T1000 (cell line): Measurements from ENCODE around the gene FLT4.

ENCODE experiments used
- DNase-seq: peaks from one replicate; lab custom pipeline; 2025; ENCODE audit warnings: mixed read lengths; lab: John Stamatoyannopoulos, UW

FLT4 gene

DNA sequence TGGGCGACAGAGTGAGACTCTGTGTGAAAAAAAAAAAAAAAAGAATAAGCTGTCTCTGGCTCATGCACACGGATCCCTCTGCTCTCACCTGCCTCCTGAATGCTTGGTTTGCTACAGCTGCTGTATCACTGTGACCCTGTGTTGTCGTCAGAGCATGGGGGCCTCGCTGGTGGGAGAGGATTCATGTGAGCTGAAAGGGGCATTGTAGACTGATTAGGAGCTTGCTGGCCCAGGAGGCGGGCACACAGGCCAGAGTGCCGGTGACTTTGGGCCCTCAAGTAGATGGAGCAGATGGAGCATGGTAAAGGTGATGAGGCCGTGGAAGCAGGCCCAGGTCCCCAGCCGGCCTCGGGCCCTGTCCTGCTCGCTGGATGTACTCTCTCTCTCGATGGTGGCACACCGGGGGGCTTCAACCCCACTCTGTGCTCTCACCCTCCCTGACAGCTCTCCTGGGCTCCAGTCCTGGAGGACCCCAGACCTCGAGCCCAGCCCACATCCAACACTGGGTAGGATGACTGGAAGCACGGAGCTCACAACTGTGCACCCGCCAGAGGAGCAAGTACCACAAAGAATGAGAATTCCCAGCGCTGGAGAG, 7.1 kb downstream of the FLT4 start:
- DNase-seq = no peak

DNA sequence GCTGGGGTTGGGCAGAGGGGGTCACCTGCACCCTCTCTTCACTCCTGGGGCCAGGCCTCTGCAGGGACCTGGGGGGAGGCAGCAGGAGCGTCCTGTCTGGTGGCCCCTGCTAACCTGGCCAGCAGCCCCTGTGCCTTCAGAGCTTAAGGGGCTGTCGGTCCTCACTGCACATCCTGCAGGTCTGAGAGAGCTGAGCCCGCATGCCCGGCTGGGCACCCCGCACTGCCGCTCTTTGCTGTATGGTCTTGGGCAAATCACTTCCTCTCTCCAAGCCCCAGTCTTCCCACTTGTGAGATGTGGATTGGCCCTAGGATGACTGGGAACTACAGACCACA, 7.9 kb downstream of the FLT4 start:
- DNase-seq = no peak

DNA sequence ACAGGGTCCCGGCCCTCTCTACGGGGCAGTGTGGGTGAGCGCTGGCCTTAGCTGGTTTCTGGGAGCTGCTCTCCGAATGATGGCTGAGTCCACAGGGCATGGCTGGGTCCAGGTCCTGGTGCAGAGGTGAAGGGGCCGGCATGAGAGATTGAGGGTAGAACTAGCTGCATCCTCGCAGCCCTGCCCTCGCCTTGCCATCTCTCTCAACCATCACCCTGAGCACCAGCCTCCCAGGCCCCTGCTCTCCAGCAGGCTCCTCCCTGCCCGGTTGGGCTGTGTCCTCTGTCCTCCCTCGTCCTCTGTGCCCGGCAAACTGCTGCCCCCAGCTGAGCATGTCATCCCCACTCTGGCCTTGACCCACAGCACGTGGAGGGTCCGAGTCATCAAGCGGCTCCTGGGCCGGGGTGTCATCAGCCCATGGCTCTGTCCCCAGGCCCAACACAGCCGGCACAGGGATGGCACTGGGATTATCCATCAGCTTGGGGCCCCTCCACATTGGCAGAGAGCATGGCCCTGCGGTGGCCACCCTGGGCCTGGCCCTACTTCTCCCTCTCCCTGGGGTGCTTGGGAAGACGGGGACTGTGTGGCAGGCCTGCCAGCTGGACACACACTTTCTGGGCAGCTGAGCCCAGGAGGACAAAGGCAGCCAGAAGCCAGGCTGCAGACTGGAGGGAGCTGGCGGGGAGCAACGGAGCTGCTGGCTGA, 8.4 kb downstream of the FLT4 start:
- no peak for DNase-seq

DNA sequence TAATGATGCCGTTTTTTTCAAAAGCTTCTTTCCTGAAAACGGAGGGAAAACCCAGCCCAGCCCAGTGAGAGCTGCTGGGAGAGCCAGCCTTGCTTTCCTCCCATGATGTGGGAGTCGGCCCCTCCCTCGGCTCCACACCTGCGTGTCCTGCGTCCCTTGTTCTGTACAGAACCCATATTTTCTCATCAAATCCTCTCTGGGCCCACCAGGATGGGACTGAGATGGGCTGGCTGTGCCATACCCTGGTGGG, 8.9 kb downstream of the FLT4 start:
- no peak for DNase-seq

DNA sequence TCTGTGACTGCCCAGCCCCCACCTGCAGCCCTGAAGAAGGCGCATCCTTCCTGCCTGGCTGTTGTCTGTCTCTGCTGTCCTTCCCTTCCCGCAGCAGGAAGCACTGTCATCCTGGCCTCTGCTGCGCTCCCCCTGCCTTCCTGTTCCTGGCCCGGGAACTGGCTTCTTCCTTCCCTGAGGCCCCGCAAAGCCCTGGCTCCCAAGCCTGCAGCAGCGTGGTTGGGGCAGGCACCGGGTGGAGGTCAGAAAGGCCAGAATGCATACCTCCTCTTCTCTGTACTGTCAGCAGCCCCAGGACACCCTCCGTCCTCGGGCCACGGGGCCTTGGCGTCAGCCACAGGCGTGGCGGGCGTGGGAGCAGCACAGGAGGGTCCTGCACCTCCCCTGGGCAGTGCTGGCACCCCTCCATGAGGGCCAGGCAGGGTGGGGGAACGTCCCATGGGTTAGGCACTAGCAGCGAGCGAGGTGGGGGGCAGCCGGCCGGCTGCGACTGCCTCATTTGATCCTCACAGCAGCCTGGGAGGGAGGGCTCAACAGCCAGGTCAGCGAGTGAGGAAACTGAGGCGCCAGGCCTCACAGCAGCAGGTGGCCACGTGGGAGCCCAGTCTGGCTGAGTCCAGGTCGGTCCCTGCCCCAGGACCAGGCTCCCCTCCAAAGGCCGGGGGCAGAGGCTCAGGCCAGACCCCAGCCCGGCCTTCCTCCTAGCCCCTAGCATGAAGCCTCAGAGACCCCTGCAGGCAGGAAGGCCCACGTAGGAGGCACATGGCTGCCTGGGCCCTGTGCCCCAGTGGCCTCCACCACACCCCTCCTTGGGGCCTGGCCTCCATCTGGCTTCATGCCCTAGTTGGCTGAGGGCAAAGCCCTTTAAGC, 9.4 kb downstream of the FLT4 start:
- no peak for DNase-seq

DNA sequence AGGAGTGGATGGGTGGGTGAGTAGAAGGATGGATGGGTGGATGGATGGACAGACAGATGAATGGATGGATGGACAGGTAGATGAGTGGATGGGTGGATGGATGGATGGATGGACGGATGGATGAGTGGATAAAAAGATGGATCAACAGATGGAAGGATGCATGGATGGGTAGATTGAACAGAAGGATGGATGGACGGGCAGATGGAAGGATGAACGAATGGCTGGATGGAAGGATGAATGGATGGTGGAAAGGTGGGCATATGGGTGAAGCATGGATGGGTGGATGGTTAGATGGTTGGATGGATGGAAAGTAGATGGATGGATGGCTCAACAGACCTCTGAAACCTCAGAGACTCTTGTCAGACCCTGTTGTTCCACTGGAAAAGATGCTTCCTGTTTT, 10.1 kb downstream of the FLT4 start:
- no peak for DNase-seq

GRCh38 chr5:180637962-180638680, 11.3 kb downstream of the FLT4 start:
- no peak for DNase-seq

- peak; percentile 26 for DNase-seq
These were observed 12.9 kb downstream of the FLT4 start for GRCh38 chr5:180636403-180637075.

GRCh38 chr5:180636016-180636402, 13.4 kb downstream of the FLT4 start:
- no peak for DNase-seq

DNA sequence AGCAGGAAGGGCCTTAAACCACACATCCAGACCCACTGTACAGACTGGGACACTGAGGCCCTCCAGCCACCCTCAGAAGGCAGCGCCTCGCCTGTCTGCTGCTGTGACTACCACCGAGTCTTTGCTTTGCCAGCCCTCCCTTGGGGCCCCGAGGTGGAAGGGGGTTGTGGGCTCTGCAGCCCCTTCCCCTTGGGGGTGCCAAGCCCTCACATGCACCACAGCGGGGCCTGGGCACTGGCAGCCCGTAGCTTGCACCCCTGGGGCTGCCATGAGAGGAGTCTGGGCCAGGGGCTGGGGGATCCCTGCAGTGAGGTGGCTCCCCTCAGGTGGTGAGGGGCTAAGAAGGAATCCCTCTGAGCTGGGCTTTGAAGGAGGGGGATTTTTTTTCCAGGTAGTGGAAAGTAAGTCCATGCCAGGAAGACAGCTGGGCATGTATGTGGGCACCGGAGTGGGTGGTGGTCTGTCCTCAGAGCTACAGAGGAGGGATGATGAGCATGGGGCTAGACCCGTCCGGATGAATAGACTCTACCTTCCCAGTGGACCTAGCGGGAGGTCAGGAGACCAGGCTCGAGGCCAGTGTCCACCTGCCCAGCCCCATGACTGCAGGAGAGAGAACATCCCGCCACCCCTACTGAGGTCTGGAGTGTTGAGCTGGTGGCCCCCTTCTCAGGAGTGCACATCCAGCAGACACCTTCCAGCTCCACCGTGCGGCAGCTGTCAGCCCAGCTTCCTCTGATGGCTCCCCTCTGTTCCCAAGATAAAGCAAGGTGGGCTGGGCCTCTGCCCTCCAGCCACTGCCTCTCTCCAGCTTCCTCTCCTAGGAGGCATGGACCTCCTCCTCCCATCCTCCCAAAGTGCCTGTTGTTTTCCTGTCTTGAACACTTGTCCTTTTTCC, 15.9 kb downstream of the FLT4 start:
- no peak for DNase-seq

DNA sequence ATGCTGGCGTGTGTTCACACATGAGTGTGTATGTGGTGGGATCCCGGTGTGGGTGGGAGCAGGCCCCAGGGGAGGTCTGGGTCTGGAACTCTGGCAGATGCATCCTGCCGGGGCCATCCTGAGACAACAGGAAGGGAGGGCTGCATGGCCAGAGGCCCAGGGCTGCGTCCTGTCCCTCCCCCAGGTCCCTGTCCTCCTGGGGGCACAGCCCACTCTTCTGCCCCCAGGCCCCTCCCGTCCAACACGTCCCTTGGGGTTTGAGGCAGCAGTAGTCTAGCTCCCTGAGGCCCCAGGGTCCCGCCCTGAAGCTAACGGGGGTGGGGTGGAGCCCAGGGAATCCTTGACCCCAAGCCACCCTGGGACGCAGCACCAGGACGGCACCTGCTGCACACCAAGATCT, 16.6 kb downstream of the FLT4 start:
- no peak for DNase-seq

- no peak for DNase-seq
These were observed 17.6 kb downstream of the FLT4 start for GRCh38 chr5:180631549-180632383.

- DNase-seq = no peak
These were observed 19.0 kb downstream of the FLT4 start for GRCh38 chr5:180630426-180630825.

- no peak for DNase-seq
These were observed 19.5 kb downstream of the FLT4 start for GRCh38 chr5:180629831-180630382.

- DNase-seq = no peak
These were observed 20.3 kb downstream of the FLT4 start for GRCh38 chr5:180628827-180629750.

DNA sequence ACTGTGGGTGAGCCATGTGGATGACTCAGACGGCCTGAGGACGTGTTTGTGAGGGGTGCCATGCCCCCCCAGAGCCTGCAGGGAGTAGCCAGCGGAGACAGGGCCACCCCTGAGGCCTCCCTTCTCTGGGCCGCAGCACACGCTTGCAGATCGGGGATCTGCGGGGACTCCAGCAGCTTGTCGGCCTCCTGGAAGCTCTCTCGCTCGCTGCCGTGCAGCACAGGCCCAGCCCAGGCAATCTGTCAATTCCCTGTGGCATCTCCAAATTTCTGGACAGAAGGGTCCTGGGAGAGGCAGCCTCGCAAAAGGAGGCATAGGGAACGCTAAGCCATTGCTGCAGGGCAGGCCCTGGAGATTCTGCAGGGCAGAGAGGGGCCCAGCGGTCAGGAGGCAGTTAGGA, 21.2 kb downstream of the FLT4 start:
- no peak for DNase-seq

GRCh38 chr5:180627386-180628120, 21.8 kb downstream of the FLT4 start:
- DNase-seq = no peak
